ENCODE results near the gene GAST. TPM values are rescaled to one million over a fixed set of nuclear protein-coding genes. Genes with fewer than 3 reads are reported as not detected.
A peak's percentile ranks its signal among the peaks of the same experiment; 100 is the strongest.

GAST gene
- total RNA-seq, 8 experiments from 2014 or later, result not detected

GRCh38 chr17:41686281-41686680 lies 25.9 kb upstream of the GAST start:
- Histone ChIP-seq H3K4me1 (replicated peaks in 1 of 2) (peaks cover 28 to 32% of the 10 kb centered on the region in 2 donors), H3K4me3 (no peak overlapping the region), H3K27ac (no peak overlapping the region)
- no peak for ATAC-seq (replicated peaks in 6 of 8)
- in situ Hi-C loops (cut with MboI; ENCODE audit: low pct_unique_long_range_greater_than_20kb in 2 of 9, low sequenced_read_pairs in 9 of 9, unreplicated experiment in 9 of 9), result no loop called here
- WGBS, 10 experiments, result 88 to 100% (median 90%) methylated on average over 1 to 2 of the region's 4 CpGs; no CpG with 5 or more reads in 7 of the 10 experiments

- peak overlapping the region; percentile 64 to 72 for H3K27ac ChIP-seq
- H3K4me3 ChIP-seq, result peak overlapping the region; percentile 36 to 96 (median 83)
- ATAC-seq (replicated peaks in 6 of 8), result peak in 1 of 8 experiments; percentile 44
- H3K4me1 ChIP-seq (replicated peaks in 1 of 2), result peaks cover 24 to 25% of the 10 kb centered on the region in 2 donors
- in situ Hi-C loops (cut with MboI; ENCODE audit: low pct_unique_long_range_greater_than_20kb in 2 of 9, low sequenced_read_pairs in 9 of 9, unreplicated experiment in 9 of 9), result no loop called here
- WGBS, 10 experiments, result 0 to 80% (median 13%) methylated on average over 1 to 13 of the region's 23 CpGs; no CpG with 5 or more reads in 1 of the 10 experiments
These were observed 24.1 kb upstream of the GAST start for GRCh38 chr17:41687828-41688640.

DNA sequence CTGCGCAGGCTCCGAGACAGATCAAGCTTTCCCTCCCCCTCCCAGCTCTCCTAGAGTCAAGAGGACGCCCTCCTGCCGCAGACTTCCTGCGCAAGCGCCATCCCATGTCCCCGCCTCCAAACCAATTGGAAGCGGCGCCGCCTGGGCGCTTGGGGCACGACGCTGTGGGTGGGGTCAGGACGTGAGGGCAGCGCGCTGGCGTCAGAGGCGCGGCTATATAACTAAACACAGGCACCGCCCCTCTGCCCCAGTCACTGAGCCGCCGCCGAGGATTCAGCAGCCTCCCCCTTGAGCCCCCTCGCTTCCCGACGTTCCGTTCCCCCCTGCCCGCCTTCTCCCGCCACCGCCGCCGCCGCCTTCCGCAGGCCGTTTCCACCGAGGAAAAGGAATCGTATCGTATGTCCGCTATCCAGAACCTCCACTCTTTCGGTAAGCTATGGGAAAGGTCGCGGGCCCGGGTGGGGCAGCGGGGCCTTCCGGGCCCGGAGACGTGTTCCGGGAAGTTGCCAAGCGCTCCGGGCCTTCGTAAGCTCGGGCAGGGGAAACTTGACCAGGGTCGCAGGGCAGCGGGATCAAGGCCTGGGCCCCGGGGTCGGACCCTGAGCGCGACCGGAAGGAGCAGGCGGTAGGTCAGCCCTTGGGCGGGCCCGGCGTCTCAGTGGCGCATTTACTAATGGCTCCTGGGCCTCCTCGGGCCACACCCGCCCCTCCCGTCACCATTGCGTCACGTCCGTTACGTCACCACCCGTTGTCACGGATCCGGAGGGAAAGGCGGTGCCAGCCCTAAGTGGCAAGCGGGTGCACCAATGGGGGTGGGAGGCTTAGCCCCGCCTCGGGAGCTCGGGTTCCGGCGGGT lies 23.3 kb upstream of the GAST start, which contains the start of gene EIF1:
Gene EIF1 (plus strand): TSS at position 245 of the 856 bp plus-strand sequence. CDS start 154 bp downstream, at position 399.
- WGBS, 10 experiments, result 0 to 4% (median 0%) methylated on average over 3 to 16 of the region's 81 CpGs; no CpG with 5 or more reads in 5 of the 10 experiments
- in situ Hi-C loops (cut with MboI; ENCODE audit: low pct_unique_long_range_greater_than_20kb in 2 of 9, low sequenced_read_pairs in 9 of 9, unreplicated experiment in 9 of 9), result no loop called here
- Histone ChIP-seq H3K4me1 (replicated peaks in 1 of 2) (peaks cover 16% of the 10 kb centered on the region in 2 donors), H3K27ac (peak within 1 kb of the TSS; percentile 97 to 98), H3K4me3 (peak within 1 kb of the TSS; percentile 78 to 96 (median 89))
- peak; percentile 40 to 84 (median 79) for ATAC-seq (replicated peaks in 6 of 8)

DNA sequence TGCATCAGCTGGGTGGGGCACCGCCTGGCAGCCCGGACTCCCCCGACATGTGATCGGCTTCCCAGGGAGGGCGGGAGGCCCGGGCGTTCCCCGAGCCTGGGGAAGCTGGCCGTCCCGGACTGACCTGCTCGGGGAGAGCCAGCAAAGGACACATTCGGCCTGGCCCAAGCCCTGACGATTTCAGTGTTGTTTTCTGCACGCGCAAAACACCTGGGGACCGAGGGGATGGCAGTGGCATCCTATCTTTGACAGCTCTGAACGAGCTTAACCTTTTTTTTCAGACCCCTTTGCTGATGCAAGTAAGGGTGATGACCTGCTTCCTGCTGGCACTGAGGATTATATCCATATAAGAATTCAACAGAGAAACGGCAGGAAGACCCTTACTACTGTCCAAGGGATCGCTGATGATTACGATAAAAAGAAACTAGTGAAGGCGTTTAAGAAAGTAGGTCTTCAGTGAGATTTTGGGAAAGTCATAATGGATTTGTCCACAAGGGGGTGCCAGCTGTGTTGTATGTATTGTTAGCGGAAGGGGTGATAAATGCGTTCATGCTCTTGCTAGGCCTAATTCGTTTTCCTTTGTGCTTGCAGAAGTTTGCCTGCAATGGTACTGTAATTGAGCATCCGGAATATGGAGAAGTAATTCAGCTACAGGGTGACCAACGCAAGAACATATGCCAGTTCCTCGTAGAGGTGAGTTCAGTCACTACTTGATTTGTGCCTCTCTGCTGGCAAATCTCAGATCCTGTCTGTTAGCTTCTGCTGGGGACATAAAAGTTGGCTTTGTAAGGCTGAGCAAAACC lies 22.4 kb upstream of the GAST start:
- peak overlapping the region; percentile 78 to 96 (median 89) for H3K4me3 ChIP-seq
- peaks cover 10% of the 10 kb centered on the region in 2 donors for H3K4me1 ChIP-seq (replicated peaks in 1 of 2)
- WGBS, 10 experiments, result 0 to 16% (median 2%) methylated on average over 1 to 14 of the region's 27 CpGs; no CpG with 5 or more reads in 1 of the 10 experiments
- in situ Hi-C loops (cut with MboI; ENCODE audit: low pct_unique_long_range_greater_than_20kb in 2 of 9, low sequenced_read_pairs in 9 of 9, unreplicated experiment in 9 of 9), result no loop called here
- peak overlapping the region; percentile 97 to 98 for H3K27ac ChIP-seq
- no peak for ATAC-seq (replicated peaks in 6 of 8)

GRCh38 chr17:41690497-41690896 lies 21.6 kb upstream of the GAST start:
- WGBS, 10 experiments, result 50 to 100% (median 91%) methylated on average over 1 to 2 of the region's 2 CpGs; no CpG with 5 or more reads in 2 of the 10 experiments
- no peak overlapping the region for H3K27ac ChIP-seq

DNA sequence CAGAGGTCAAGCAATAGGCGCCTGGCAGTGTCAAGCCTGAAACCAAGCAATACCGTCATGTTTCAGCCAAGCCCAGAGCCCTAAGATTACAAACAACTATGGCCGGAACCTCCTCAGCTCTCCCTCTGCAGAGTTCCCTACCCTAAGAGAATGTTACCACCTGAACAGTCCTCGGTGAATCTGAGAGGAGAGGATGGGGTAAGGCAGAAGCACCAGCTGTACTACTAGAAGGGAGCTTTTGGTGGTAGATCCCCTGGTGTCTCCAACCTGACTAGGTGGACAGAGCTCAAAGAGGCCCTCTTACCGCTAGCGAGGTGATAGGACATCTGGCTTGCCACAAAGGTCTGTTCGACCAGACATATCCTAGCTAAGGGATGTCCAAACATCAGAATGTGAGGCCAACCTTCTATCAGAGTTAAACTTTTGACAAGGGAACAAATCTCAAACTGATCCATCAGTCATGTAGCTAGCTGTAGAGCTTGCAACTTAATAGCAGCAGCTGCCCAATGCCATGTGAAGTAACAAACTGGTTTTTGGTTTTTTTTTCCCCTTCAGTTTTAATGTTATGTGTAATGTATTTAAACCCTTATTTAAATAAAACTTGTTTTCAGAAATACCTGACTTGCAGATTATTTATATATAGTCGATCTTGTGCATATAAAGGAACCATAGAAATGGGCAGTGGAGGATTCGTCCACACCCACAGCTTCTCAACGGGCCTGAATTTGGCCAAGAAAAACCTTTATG lies 20.9 kb upstream of the GAST start:
- in situ Hi-C loops (cut with MboI; ENCODE audit: low pct_unique_long_range_greater_than_20kb in 2 of 9, low sequenced_read_pairs in 9 of 9, unreplicated experiment in 9 of 9), result no loop called here
- Histone ChIP-seq H3K27ac (no peak overlapping the region), H3K4me3 (peak overlapping the region in 2 of 5 donors; percentile 2 to 83), H3K4me1 (replicated peaks in 1 of 2) (peaks cover 10% of the 10 kb centered on the region in 2 donors)
- 20 to 100% (median 90%) methylated on average over 1 to 7 of the region's 10 CpGs for WGBS, 10 experiments
- ATAC-seq (replicated peaks in 6 of 8), result no peak

More at GRCh38 chr17:41690497-41690896, 21.6 kb upstream of the GAST start:
- Histone ChIP-seq H3K4me1 (replicated peaks in 1 of 2) (peaks cover 10% of the 10 kb centered on the region in 2 donors), H3K4me3 (peak overlapping the region; percentile 78 to 96 (median 89))
- in situ Hi-C loops (cut with MboI; ENCODE audit: low pct_unique_long_range_greater_than_20kb in 2 of 9, low sequenced_read_pairs in 9 of 9, unreplicated experiment in 9 of 9), result no loop called here
- no peak for ATAC-seq (replicated peaks in 6 of 8)

GRCh38 chr17:41692722-41693521 lies 19.2 kb upstream of the GAST start:
- WGBS, 10 experiments, result 60 to 100% (median 92%) methylated on average over 1 to 11 of the region's 11 CpGs; no CpG with 5 or more reads in 1 of the 10 experiments
- Histone ChIP-seq H3K27ac (no peak overlapping the region), H3K4me1 (replicated peaks in 1 of 2) (peaks cover 7% of the 10 kb centered on the region in 2 donors), H3K4me3 (no peak overlapping the region)
- peak in 3 of 8 experiments; percentile 0 to 5 (median 1) for ATAC-seq (replicated peaks in 6 of 8)
- in situ Hi-C loops (cut with MboI; ENCODE audit: low pct_unique_long_range_greater_than_20kb in 2 of 9, low sequenced_read_pairs in 9 of 9, unreplicated experiment in 9 of 9), result no loop called here

DNA sequence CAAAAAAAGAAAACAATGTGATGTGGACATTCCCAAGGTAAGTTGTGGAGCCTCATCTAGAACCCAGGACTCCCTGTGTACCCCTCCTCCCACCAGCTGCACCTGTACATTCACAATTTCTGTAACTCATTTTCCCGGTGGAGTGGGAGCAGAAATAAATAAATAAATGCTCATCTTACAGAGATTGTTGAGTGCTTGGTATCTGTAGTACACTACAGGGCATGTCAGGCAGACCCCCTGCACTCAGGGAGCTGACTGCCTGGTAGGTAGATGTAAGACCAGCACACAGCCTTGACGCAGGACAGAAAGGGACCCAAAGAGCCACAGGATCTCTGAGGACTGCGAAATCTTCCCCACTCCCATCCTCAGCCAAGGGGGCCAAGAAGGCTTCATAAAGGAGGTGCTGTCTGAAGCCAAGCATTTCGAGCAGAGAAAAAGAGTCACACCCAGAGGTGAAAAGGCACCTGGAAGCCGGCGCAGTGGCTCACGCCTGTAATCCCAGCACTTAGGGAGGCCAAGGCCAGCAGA lies 16.9 kb upstream of the GAST start:
- peak in 5 of 8 experiments; percentile 3 to 20 (median 15) for ATAC-seq (replicated peaks in 6 of 8)
- peaks cover 3 to 4% of the 10 kb centered on the region in 2 donors for H3K4me1 ChIP-seq (replicated peaks in 1 of 2)
- H3K4me3 ChIP-seq, result no peak overlapping the region
- in situ Hi-C loops (cut with MboI; ENCODE audit: low pct_unique_long_range_greater_than_20kb in 2 of 9, low sequenced_read_pairs in 9 of 9, unreplicated experiment in 9 of 9), result no loop called here
- no peak overlapping the region for H3K27ac ChIP-seq
- 50 to 100% (median 77%) methylated on average over 1 to 6 of the region's 7 CpGs; no CpG with 5 or more reads in 2 of the 10 experiments for WGBS, 10 experiments

DNA sequence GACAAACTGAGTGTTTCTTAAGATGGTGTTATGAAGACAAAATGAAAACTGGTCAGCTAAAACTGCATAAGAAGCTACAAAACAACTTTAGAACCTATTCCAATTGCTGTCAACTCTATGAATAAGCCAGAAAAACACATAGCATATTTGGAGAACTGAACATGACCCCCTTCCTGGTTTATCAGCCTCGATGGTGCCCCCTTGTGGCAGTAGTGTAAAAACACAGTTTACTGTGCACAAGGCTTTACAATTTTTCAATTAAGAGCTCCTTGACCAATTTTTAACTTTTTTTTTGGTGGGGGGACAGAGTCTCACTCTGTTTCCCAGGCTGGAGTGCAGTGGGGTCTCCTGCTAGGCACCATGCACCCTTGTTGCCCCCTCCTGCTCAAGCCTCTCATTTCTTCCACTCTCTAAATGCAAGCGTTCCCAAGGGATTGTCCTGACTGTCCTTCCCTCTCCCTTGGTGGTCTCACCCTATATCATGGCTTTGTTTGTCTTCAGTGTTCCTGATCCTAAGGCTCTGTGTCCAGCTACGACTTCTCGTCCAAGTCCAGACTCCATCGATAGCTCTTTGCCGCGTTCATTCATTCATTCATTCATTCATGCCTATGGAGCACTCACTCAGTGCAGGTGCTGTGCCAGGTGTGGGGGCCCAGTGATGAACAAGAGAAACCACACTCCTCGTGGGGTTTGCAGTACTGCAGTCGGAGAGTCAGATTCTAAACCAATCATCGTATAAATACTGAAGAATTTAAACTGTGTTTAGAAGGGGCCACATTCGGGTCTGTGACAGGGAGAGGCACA lies 16.0 kb upstream of the GAST start:
- in situ Hi-C loops (cut with MboI; ENCODE audit: low pct_unique_long_range_greater_than_20kb in 2 of 9, low sequenced_read_pairs in 9 of 9, unreplicated experiment in 9 of 9), result no loop called here
- peak in 6 of 8 experiments; percentile 3 to 32 (median 16) for ATAC-seq (replicated peaks in 6 of 8)
- Histone ChIP-seq H3K4me3 (no peak overlapping the region), H3K27ac (no peak overlapping the region), H3K4me1 (replicated peaks in 1 of 2) (no peaks in the 10 kb centered on the region)
- 6 to 70% (median 47%) methylated on average over 2 to 11 of the region's 11 CpGs; no CpG with 5 or more reads in 2 of the 10 experiments for WGBS, 10 experiments

- 0 to 60% (median 32%) methylated on average over 1 to 4 of the region's 6 CpGs; no CpG with 5 or more reads in 3 of the 10 experiments for WGBS, 10 experiments
- no peak overlapping the region for H3K27ac ChIP-seq
- ATAC-seq (replicated peaks in 6 of 8), result peak in 7 of 8 experiments; percentile 0 to 49 (median 24)
- H3K4me3 ChIP-seq, result no peak overlapping the region
- no peaks in the 10 kb centered on the region for H3K4me1 ChIP-seq (replicated peaks in 1 of 2)
- in situ Hi-C loops (cut with MboI; ENCODE audit: low pct_unique_long_range_greater_than_20kb in 2 of 9, low sequenced_read_pairs in 9 of 9, unreplicated experiment in 9 of 9), result no loop called here
These were observed 14.8 kb upstream of the GAST start for GRCh38 chr17:41697122-41697962.
